ENCODE results near the gene PTPN6.

PTPN6 gene

DNA sequence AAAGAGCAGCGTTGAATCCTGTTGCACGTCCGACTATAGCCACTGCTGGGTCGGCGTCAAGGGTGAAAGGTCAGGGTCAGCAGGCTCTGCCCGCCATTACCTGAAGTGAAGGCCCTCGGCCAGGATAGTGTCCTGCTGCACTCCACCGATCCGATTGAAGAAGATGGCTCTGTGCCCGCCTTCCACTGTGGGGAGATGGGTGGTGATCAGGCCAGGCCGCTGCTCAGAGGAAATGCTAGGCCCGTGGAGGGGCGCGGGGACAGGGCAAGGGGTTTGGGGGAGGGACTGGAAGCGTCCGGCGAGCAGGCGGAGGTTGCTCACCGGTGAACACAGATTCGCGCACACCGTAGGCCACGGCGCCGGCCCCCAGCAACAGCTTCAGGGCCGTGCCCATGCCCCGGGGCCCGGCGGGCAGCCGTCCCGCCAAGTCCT is 19.0 kb downstream of the PTPN6 start:
- DNase-seq (ENCODE audit: low read depth in 3 of 3) = no peak

GRCh38 chr12:6974180-6974579 is 23.0 kb downstream of the PTPN6 start:
- no peak for DNase-seq (ENCODE audit: low read depth in 3 of 3)

GRCh38 chr12:6975297-6976032 is 24.3 kb downstream of the PTPN6 start:
- no peak for DNase-seq (ENCODE audit: low read depth in 3 of 3)

DNA sequence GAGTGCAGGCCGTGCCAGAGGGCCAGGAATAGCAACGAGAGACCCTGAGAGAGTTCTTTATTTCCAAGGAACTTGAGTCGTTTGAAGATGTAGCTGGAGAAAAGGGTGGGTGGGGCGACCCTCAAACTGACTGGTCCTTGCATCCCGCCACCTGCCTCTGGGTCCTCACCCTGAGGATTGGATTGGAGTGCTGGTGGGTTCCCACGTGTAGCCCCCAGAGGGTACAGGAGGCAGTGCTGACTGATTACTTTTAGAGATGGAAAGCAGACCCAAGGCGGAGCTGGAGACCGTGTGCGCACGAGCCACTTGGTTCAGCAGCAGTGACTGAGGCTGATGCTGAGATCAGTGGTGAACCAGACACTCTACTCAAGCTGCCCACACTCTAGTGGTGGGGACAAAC is 26.5 kb downstream of the PTPN6 start:
- DNase-seq (ENCODE audit: low read depth in 3 of 3) = no peak

GRCh38 chr12:6978188-6978587 is 27.0 kb downstream of the PTPN6 start:
- no peak for DNase-seq (ENCODE audit: low read depth in 3 of 3)

- no peak for DNase-seq (ENCODE audit: low read depth in 3 of 3)
These were observed 27.5 kb downstream of the PTPN6 start for GRCh38 chr12:6978611-6979011.

GRCh38 chr12:6979021-6979420 is 27.9 kb downstream of the PTPN6 start:
- no peak for DNase-seq (ENCODE audit: low read depth in 3 of 3)

DNA sequence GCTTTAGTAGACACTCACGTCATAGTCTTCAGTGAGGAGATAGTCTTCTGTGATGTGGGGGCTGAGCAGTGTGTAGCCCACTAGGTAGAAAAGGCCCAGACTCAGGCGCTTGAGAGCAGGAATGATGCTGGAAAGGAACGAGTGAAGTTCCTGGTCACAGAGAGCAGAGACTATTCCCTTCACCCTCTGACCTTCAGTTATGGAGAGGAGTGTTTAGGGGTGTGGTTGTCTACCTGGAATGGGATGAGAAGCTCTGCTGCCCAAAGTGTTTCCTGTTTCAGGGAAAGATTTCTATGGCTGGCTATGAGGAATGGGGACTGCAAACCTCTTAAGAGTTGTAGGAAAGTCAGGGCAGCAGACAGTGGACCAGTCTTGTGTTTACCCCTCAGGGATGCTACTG is 28.3 kb downstream of the PTPN6 start:
- DNase-seq (ENCODE audit: low read depth in 3 of 3) = no peak

DNA sequence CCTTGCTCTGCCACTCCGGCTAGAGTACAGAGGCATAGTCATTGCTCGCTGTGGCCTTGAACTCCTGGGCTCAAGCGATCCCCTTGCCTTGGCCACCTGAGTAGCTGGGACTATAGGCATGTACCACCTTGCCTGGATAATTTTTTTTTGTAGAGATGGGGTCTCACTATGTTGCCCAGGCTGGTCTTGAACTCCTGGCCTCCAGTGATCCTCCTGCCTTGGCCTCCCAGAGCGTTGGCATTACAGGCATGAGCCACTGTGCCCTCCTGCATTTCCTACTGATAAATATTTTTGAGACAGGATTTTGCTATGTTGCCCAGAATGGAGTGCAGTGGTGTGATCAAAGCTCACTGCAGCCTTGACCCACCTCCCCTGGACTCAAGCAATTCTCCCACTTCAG is 28.9 kb downstream of the PTPN6 start:
- DNase-seq (ENCODE audit: low read depth in 3 of 3) = no peak

DNA sequence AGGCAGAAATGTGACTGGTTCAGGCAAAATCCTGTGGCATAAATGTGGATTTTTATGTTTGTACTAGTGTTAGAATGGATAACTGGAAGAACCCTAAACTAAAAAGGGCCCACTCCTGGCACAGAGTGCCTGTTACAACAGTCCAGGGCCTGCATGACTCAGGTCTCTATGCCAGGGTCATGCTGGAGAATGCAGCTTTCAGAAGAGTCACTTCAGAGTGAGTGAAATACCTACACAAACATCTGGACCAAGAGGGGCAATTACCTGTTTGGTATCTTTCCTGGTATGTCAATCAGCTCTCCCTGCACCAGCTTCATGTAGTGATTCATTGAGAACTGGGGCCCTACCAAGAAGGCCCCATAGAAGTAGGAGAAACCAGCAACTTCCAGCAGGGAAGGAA is 29.6 kb downstream of the PTPN6 start:
- no peak for DNase-seq (ENCODE audit: low read depth in 3 of 3)

GRCh38 chr12:6981152-6982052 is 30.2 kb downstream of the PTPN6 start:
- no peak for DNase-seq (ENCODE audit: low read depth in 3 of 3)

- DNase-seq (ENCODE audit: low read depth in 3 of 3) = no peak
These were observed 31.4 kb downstream of the PTPN6 start for GRCh38 chr12:6982532-6982931.

DNA sequence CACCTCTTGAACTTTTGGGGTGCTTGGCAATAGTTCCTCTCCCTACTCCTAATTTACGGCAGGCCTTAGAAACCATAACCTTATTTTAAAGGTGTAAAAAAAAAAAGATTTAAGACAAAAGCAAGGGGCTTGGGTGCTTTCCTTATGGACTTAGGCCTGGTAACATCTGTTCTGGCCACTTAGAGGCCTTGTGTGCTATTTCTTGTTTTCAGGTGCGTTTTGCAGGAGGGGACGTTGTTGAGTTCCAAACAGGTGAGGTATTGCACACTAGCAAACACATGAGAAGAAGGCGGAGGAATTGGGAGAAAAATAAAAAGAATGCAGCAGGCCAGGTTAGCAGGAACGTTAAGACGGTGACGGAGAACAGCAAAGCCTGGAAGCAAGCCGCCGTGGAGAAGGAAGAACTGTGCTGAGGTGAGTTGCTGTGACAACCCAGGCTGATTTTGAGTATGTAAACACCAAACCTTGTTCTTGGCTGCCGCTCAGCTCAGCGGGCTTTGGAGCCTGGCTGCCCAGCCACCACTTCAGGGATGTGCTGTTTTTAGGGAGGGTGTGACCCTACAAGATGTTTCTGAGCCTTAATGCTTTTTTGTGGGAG is 36.9 kb downstream of the PTPN6 start:
- no peak for DNase-seq (ENCODE audit: low read depth in 3 of 3)

DNA sequence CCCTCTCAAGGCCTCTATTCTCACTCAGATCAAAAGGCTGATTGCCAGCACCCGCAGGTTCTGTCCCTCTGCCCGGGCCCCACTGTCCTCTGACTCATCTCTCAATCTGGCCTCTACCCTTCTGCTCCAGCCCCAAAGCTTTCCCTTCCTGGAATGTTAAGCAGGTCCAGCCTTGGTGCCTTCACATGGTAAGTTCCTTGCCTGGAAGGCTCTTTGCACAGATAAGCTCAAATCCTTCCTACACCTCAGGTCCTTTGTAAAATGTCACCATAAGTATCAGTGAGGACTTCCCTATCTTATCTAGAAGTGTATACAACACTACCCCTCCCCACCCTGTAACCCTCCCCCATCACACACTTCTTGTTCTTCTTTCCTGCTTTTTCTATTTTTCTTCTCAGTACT is 44.9 kb downstream of the PTPN6 start:
- DNase-seq (ENCODE audit: low read depth in 3 of 3) = no peak

DNA sequence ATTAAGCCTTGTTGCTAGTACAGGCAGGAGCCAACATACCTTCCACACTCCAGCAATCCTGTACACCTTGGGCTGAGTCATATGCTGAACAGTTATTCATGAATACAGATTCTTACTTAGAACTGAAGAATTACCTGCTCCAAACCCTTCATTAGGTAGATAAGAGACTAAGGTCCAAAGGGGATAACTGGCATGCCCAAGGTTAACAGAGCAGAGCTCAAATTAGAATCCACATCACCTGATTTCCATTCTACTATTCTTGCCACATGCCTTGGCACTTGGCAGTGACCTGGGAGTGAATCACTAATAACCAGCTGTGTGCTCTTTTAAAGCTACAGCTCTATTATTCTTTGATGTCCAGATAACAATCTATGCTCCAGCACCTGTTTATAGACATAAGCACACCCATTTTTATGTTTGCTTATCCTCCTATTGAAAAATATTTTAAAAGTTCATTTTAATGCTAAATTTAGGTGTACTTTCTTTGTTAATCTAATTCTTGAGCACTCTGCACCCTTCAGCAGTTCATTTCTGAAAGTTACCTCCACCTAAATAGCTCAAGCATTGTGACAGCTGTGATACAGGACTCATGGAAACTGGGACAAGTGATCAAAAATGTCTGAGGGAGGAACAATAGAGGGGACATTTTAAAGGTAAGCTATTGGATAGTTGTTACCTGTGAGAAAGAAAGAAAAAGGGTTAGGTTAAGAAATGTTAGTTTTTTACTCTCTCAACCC is 47.7 kb downstream of the PTPN6 start:
- DNase-seq (ENCODE audit: low read depth in 3 of 3) = no peak

DNA sequence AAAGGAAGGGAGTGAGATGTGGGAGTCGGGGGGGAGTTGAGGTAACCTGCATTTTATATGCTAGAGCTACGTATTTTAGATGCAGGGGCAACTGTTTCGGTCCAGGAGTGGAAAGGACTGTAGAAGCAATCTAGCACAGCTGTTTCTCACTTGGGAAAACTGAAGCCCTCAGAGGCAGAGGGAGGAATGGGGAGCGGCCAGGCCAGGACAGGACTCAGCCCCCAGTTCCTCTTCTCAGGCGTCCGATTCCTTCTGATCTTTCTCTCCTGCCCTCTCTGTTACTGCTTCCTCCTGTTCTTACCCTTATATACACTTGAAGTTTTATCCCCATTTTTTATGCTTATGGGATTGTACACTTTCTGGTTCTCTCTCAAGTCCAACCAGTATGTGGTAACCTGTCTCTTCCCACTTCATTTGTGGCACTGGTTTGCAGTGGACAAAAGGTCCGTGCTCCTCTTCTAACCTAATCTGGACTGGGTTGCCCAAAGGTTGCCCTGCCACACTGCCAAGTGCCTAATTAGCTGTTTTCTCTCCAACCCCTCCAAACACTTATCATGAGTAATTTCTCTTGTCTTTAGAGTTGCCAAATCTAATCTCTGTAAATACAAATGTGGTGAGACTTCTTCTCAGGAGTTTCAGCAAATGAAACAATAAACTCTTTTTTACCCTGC is 50.9 kb downstream of the PTPN6 start:
- no peak for DNase-seq (ENCODE audit: low read depth in 3 of 3)

DNA sequence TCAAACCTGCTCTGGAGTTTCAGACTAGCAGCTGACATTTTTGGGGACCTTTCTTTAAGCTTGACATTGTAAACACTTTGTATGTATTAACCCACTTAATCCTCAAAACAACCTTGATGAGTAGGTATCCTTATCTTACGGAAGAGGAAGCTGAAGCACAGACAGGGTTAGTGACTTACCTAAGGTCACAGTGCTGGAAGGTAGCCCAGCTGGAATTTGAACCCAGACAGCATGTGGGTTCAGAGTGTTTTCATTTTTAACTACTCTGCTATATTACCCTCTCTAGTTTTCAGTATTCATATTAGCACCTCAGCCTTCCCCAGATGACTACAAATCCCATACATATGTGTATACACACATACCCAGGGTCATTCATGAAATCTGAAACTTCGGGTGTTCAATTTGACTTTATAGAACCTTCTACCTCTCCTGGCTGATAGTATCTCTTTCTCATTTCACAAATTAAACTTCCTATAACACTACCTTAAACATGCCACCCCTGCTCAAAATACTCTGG is 53.2 kb downstream of the PTPN6 start:
- DNase-seq (ENCODE audit: low read depth in 3 of 3) = no peak

- DNase-seq (ENCODE audit: low read depth in 3 of 3) = no peak
These were observed 53.7 kb downstream of the PTPN6 start for GRCh38 chr12:7004840-7005239.

- no peak for DNase-seq (ENCODE audit: low read depth in 3 of 3)
These were observed 54.2 kb downstream of the PTPN6 start for GRCh38 chr12:7005311-7005710.

DNA sequence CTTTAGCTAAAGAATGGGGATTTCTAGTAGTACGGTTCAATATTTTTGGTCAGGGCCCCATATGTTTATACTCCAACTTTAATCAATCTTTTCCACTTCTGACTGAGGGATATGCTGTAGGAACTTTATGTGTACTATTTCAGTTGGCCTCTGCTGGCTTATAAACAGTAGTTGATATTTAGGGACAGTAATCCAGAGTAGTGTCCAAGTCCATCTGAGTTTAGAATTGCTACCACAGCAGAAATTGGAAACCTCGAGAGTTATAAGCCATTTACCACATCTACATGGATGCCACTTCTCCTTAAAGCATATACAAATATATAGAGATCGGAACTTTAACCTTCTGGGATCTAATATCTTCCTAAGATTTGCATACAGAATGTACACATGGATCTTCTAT is 55.5 kb downstream of the PTPN6 start:
- DNase-seq (ENCODE audit: low read depth in 3 of 3) = no peak

DNA sequence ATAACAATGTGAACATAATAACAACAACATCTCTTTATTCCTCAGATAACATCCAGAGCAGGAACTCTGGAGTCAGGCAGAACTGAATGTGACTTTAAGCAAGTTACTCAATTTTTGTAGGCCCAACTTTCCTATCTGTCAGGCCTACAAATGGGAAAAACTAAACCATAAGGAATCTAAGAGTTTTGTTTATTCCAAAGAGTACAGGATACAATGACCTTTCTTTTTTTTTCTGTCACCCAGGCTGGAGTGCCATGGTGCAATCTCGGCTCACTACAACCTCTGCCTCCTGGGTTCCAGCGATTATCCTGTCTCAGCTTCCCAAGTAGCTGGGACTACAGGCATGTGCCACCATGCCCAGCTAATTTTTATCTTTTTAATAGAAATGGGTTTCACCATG is 57.7 kb downstream of the PTPN6 start:
- DNase-seq (ENCODE audit: low read depth in 3 of 3) = no peak
